ENCODE data around the gene TBC1D10A. TPM values are rescaled to one million over a fixed set of nuclear protein-coding genes. Genes with fewer than 3 reads are reported as not detected.

The TBC1D10A gene
- total RNA-seq (8.5 and 11.7 TPM in 2 replicates), polyA plus RNA-seq (9.2 and 10.8 TPM in 2 replicates), polyA minus RNA-seq (ENCODE audit: low replicate concordance) (25.0 and 31.5 TPM in 2 replicates)
- 13.8 and 15.5 TPM in 2 replicates for polyA plus RNA-seq (2012)

- TF ChIP-seq EZH2 (IDR thresholded peaks at IDR 0.05; ENCODE audit: low read length, missing control alignments) (no peak), CTCF (conservative IDR thresholded peaks at IDR 0.05 in 1 of 2, IDR thresholded peaks at IDR 0.05 in 1 of 2; ENCODE audit: low read depth in 1 of 2, low read length in 2 of 2) (no peak)
- Histone ChIP-seq H4K20me1 (ENCODE audit: control insufficient read depth, extremely low read depth, insufficient read depth, low read length) (peaks cover 2% of the 10 kb centered on the region), H2AFZ (ENCODE audit: low read length) (peak within 1 kb of the TSS; percentile 74), H3K4me2 (ENCODE audit: extremely low read depth, insufficient read depth, low read length) (peak within 1 kb of the TSS; percentile 89), H3K4me1 (ENCODE audit: control insufficient read depth, extremely low read depth, insufficient read depth, low read length) (peaks cover 12% of the 10 kb centered on the region), H3K4me3 (replicated peaks in 1 of 4; ENCODE audit: control extremely low read depth in 1 of 4, insufficient read depth in 1 of 4, low read depth in 3 of 4, low read length in 4 of 4) (peak within 1 kb of the TSS; percentile 65 to 79 (median 74)), H3K27ac (ENCODE audit: insufficient read depth, low read length) (peak within 1 kb of the TSS; percentile 67), H3K36me3 (ENCODE audit: control insufficient read depth, insufficient read depth, low read length) (peaks cover 1% of the 10 kb centered on the region), H3K9ac (ENCODE audit: insufficient read depth, low read length) (peak within 1 kb of the TSS; percentile 82), H3K9me3 (ENCODE audit: control insufficient read depth, insufficient read depth, low read depth, low read length) (no peaks in the 10 kb centered on the region), H3K79me2 (ENCODE audit: control insufficient read depth, insufficient read depth, low read length) (peaks cover 10% of the 10 kb centered on the region), H3K27me3 (ENCODE audit: control insufficient read depth, insufficient read depth, low read length) (no peaks in the 10 kb centered on the region)
- peak; percentile 80 to 87 for DNase-seq (ENCODE audit: low read depth in 2 of 2)
These were observed at the start of gene TBC1D10A for GRCh38 chr22:30326706-30327362. Gene TBC1D10A, minus strand, starts transcription at chr22:30326941. Its CDS starts 60 bp downstream, at chr22:30326881.

GRCh38 chr22:30375312-30375849 lies 48.6 kb upstream of the TBC1D10A start:
- Histone ChIP-seq H3K27ac (ENCODE audit: insufficient read depth, low read length) (no peak overlapping the region), H3K9ac (ENCODE audit: insufficient read depth, low read length) (no peak overlapping the region), H3K4me1 (ENCODE audit: control insufficient read depth, extremely low read depth, insufficient read depth, low read length) (no peaks in the 10 kb centered on the region), H3K79me2 (ENCODE audit: control insufficient read depth, insufficient read depth, low read length) (no peaks in the 10 kb centered on the region), H3K27me3 (ENCODE audit: control insufficient read depth, insufficient read depth, low read length) (no peaks in the 10 kb centered on the region), H2AFZ (ENCODE audit: low read length) (no peak overlapping the region), H3K36me3 (ENCODE audit: control insufficient read depth, insufficient read depth, low read length) (peaks cover 4% of the 10 kb centered on the region), H3K4me3 (replicated peaks in 1 of 4; ENCODE audit: control extremely low read depth in 1 of 4, insufficient read depth in 1 of 4, low read depth in 3 of 4, low read length in 4 of 4) (no peak overlapping the region), H3K4me2 (ENCODE audit: extremely low read depth, insufficient read depth, low read length) (no peak overlapping the region), H4K20me1 (ENCODE audit: control insufficient read depth, extremely low read depth, insufficient read depth, low read length) (no peaks in the 10 kb centered on the region), H3K9me3 (ENCODE audit: control insufficient read depth, insufficient read depth, low read depth, low read length) (no peaks in the 10 kb centered on the region)
- TF ChIP-seq EZH2 (IDR thresholded peaks at IDR 0.05; ENCODE audit: low read length, missing control alignments), result no peak
- no peak for TF ChIP-seq CTCF (conservative IDR thresholded peaks at IDR 0.05 in 1 of 2, IDR thresholded peaks at IDR 0.05 in 1 of 2; ENCODE audit: low read depth in 1 of 2, low read length in 2 of 2)
- DNase-seq (ENCODE audit: low read depth in 2 of 2), result no peak

GRCh38 chr22:30373331-30374325 lies 46.9 kb upstream of the TBC1D10A start:
- no peak for DNase-seq (ENCODE audit: low read depth in 2 of 2)
- Histone ChIP-seq H3K9me3 (ENCODE audit: control insufficient read depth, insufficient read depth, low read depth, low read length) (no peaks in the 10 kb centered on the region), H3K36me3 (ENCODE audit: control insufficient read depth, insufficient read depth, low read length) (peaks cover 4% of the 10 kb centered on the region), H4K20me1 (ENCODE audit: control insufficient read depth, extremely low read depth, insufficient read depth, low read length) (no peaks in the 10 kb centered on the region), H3K9ac (ENCODE audit: insufficient read depth, low read length) (no peak overlapping the region), H3K4me3 (replicated peaks in 1 of 4; ENCODE audit: control extremely low read depth in 1 of 4, insufficient read depth in 1 of 4, low read depth in 3 of 4, low read length in 4 of 4) (no peak overlapping the region), H3K4me1 (ENCODE audit: control insufficient read depth, extremely low read depth, insufficient read depth, low read length) (no peaks in the 10 kb centered on the region), H3K4me2 (ENCODE audit: extremely low read depth, insufficient read depth, low read length) (no peak overlapping the region), H3K79me2 (ENCODE audit: control insufficient read depth, insufficient read depth, low read length) (no peaks in the 10 kb centered on the region), H2AFZ (ENCODE audit: low read length) (no peak overlapping the region), H3K27me3 (ENCODE audit: control insufficient read depth, insufficient read depth, low read length) (no peaks in the 10 kb centered on the region), H3K27ac (ENCODE audit: insufficient read depth, low read length) (no peak overlapping the region)
- TF ChIP-seq EZH2 (IDR thresholded peaks at IDR 0.05; ENCODE audit: low read length, missing control alignments) (no peak), CTCF (conservative IDR thresholded peaks at IDR 0.05 in 1 of 2, IDR thresholded peaks at IDR 0.05 in 1 of 2; ENCODE audit: low read depth in 1 of 2, low read length in 2 of 2) (no peak)
